GM19468 (cell line): Measurements from ENCODE around the gene ZGRF1.
A peak's percentile ranks its signal among the peaks of the same experiment; 100 is the strongest.
"Not testable (repeated sequence)": the region's sequence is repeated elsewhere in the genome, so short reads cannot be mapped to it uniquely, and the experiment has no call there.

Source experiments
- ATAC-seq: cut with Tn5 transposase; IDR thresholded peaks from one replicate; pipeline ENCODE4 v1.9.1; 2021; ENCODE audit warnings: mild to moderate bottlenecking, moderate library complexity, moderate number of reproducible peaks; ENCODE audit not compliant: unreplicated experiment; ENCODE audit errors: extremely low read depth

The ZGRF1 gene, protein sequence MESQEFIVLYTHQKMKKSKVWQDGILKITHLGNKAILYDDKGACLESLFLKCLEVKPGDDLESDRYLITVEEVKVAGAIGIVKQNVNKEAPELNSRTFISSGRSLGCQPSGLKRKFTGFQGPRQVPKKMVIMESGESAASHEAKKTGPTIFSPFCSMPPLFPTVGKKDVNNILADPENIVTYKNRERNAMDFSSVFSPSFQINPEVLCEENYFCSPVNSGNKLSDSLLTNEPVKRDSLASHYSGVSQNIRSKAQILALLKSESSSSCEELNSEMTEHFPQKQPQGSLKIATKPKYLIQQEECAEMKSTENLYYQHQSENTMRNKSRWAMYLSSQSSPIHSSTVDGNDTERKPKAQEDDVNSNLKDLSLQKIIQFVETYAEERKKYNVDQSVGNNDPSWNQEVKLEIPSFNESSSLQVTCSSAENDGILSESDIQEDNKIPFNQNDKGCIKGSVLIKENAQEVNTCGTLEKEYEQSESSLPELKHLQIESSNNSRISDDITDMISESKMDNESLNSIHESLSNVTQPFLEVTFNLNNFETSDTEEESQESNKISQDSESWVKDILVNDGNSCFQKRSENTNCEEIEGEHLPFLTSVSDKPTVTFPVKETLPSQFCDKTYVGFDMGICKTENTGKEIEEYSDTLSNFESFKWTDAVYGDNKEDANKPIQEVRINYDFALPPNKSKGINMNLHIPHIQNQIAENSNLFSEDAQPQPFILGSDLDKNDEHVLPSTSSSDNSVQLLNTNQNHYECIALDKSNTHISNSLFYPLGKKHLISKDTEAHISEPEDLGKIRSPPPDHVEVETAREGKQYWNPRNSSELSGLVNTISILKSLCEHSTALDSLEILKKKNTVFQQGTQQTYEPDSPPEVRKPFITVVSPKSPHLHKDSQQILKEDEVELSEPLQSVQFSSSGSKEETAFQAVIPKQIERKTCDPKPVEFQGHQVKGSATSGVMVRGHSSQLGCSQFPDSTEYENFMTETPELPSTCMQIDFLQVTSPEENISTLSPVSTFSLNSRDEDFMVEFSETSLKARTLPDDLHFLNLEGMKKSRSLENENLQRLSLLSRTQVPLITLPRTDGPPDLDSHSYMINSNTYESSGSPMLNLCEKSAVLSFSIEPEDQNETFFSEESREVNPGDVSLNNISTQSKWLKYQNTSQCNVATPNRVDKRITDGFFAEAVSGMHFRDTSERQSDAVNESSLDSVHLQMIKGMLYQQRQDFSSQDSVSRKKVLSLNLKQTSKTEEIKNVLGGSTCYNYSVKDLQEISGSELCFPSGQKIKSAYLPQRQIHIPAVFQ (N-terminal part only)

DNA sequence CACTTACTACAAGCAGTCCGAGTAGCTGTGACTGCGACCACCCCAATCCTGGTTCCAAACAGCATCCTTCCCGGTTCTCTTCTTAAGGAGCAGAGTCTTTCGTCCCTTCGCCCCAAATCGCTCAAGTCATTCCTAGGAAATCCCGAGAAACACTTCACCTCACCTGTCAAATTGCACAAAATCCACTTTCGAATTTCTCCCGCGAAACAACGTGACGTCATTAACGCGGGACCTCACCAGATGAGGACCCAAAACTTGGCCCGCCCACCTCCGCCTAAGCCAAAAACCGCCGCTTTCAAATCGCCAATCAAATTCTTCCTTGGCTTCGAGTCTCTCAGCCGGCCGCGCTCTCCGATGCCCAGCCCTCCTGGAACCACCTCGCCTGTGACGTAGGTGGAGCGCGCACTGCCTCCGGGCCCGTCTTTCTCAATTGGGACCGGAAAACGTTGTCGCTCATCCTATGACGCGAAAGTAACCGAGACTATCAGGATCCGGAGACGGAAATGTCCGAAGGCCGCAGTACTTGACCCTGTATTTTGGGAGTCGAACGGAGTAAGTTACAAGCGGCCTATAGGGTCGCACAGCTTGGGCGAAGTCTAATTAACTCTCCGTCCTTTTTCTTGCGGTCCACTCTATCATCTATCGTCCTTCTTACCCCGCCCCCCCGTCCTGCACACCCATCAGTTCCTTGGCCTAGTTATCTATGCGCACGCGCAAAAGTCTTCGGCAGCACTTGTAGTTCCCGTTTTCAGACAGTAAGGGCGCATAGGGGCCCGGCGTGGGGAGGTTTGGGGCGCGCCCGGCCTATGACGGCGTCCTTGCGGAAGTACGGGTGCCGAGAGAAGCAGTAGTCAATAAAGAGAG is at the start of gene ZGRF1, which contains the start of gene LARP7:
ZGRF1 (minus strand) TSS at position 222 of the 864 bp plus-strand sequence. CDS start 3,733 bp downstream, outside the sequence.
LARP7 (plus strand) TSS at position 456 of the 864 bp plus-strand sequence. CDS start 7,527 bp downstream, outside the sequence.
- ATAC-seq, result peak; percentile 84

DNA sequence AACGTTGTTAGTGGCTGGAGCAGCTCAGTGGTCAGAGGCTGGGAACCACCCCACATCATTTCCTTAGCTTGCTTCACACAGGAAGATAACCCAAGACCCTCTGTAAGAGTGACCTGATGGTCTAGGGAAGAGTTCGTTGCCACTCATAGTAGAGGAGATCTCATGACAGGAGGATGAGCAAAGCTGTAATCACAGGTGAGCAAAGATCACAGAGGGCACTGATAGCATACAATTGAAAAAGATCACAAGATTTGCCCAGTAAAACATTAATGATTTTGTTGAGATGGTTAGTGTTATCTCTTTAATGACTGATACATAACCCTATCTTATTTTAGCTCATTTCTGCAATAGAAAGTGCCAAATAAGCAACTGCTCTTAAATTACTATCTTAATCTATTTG is 44.3 kb upstream of the ZGRF1 start:
- no peak for ATAC-seq

DNA sequence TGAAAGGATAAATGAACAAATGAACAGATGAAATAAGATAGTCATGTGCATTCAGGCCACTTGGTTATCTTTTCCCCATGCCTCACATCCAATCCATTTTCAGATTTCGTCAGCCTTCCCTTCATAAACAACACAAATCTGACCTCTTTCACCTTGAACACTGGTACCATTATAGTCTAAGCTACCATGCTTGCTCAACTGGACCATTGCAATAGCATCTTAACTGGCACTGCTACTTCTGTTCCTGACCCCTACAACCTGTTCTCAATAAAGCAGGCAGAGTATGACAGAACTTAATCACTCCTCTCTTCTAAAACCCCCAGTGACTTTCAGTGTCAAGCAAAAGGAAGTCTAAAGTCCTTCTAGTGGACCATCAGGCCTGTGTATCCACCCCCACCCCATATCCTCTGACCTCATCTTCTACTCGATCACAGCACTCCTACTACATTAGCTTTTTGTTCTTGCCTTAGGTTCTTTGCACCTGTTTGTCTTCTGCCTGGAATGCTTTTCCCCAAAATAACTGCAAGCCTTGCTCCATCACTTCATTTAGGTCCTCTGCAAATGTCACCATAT is 40.9 kb upstream of the ZGRF1 start:
- no peak for ATAC-seq

DNA sequence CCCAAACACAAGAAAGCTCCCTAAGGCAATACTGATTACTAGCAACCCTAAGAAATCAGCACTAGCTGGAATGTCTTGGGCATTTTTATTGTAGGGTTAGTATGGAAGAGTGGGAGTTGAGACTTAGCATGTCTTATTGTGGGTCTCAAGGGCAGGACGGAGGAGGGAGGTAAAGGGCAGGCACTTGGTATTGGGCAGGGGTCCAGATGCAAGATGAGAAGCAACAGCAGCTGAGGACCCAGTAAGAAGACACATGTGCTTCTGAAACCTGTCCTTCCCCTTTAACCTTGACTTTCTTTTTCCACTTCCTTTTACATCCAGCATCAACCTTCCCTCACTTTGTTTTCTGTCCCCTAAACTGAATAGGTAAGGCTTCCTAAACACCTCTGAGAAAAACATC is 37.7 kb upstream of the ZGRF1 start:
- no peak for ATAC-seq

DNA sequence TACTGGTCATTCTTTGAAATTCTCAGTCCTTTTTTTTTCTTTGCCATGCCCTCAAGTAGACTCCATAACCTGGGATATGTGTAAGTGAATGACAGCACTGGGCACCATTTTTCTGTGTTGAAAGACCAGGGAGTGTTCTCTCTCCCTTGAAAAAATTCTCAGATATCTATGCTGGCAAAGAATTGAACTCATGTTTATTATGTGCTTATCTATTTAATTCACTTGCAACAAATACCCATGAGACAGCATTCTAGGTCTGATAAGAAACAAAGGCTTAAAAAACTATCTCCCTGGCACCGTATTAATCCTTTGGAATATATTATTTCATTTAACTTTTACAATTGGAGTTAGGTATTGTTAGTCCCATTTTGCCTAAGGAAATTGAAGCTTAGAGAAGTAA is 37.0 kb upstream of the ZGRF1 start:
- ATAC-seq, result no peak

DNA sequence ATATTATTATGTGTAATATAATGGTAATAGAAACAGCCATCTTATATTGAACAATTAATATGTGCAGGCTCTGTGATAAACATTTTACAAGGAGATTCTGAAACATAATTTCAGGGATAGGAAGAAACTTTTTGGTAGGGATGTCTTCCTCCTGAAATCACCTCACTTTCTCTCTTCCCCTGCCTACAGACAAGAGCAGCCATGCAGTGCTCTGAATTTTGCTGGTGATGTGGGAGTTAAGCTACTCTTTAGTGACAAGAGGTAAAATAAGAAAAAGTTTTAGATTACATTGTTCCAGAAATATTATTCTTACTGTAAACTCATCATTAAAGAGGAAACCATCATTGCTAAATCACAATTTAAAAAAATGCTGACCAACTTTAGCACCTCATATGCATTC is 36.4 kb upstream of the ZGRF1 start:
- no peak for ATAC-seq

DNA sequence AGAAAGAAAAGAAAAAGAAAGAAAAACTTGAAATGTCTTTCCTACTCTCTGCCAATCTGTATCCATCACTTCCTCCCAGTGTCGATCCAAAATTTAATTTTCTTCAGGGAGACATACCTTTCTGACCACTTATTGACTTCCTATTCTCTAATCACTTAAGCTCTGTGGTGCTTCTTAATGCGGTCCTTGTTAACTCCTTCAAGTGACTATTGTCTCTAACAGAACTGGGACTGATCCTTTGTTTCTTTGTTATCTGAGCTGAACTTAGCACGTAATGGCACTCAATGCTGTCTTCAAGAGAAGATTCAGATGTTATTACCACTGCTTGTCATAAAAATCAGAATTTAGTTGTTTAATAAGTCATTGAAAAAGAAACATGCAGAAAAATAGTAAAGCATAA is 31.4 kb upstream of the ZGRF1 start:
- no peak for ATAC-seq

DNA sequence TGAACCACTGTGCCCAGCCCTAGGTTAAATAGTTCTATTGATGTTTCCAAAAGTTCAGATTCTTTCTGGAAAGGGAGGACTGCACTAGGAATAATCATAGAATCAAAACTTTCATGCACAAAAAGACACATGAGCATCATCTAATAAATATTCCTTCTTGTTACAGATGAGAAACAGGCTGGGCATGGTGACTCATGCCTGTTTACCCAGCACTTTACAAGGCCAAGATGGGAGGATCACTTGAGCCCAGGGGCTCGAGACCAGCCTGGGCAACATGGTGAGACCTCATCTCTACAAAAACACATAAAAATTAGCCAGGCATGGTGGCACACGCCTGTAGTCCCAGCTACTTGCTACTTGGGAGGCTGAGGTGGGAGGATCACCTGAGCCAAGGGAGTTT is 27.9 kb upstream of the ZGRF1 start:
- ATAC-seq, result no peak

DNA sequence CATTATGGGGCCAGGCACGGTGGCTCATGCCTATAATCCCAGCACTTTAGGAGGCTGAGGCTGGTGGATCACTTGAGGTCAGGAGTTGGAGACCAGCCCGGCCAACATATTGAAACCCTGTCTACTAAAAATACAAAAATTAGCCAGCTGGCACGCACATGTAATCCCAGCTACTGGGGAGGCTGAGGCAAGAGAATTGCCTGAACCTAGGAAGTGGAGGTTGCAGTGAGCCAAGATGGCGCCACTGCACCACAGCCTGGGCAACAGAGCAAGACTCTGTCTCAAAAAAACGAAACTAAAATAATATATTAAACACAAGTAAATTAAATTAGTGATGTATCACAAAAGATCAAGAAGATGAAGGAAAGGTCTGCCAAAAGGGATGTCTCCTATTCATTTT is 19.4 kb upstream of the ZGRF1 start:
- not testable (repeated sequence) for ATAC-seq

DNA sequence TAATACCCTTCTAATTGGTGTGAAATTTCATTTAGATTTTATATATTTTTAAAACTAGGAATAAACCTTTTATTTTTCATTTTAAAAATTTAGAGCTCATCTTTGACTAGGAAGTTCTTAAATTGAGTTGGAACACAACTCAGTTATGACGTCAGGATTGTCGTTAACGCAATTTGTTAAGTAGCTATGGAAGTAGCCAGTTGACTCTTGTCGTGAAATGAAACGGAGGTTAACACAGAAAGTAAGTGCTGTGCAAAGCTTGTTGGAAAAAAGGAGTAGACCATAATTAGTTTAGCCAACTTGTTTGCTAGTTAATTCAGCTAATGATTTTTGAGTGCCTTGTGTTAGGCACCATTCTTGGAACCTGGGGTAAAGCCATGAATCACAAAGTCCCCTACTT is 18.6 kb upstream of the ZGRF1 start:
- ATAC-seq, result no peak

DNA sequence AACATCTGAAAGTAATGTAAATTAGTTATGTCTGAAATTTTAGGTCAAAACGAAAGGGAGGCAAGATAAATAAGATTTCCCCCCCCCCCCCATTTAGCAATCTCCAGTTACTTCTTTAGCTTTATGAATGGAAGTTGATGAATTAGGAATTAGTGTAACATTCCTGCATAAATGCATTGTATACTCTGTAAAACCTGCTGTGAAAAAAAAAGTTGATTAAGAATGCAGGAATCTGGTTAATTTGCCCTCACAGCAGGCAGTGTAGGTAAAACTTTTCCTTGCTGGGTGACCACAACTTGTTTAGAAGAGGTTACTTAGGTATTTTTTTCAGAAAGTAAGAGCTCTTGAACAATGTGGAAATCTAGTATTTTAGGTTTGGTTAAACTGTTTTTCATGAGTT is 15.5 kb upstream of the ZGRF1 start:
- no peak for ATAC-seq

DNA sequence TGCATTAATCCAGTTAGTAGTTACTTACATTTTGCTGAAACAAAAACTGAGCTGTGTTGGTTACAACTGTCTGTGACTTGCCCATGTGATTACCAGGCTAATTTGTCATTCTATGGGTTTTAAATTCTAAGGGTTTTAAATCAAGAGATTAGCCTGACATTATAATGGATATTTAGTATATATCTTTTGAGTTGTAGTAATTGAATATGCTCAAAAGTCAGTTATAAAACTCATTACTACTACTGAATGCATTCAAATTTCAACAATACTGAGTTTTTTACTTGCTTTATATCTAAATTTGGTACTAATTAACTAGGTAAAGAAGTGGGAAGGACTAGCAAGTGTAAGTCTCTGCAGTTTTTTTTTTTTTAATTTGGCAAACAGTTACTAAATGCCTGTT is 14.9 kb upstream of the ZGRF1 start:
- no peak for ATAC-seq

DNA sequence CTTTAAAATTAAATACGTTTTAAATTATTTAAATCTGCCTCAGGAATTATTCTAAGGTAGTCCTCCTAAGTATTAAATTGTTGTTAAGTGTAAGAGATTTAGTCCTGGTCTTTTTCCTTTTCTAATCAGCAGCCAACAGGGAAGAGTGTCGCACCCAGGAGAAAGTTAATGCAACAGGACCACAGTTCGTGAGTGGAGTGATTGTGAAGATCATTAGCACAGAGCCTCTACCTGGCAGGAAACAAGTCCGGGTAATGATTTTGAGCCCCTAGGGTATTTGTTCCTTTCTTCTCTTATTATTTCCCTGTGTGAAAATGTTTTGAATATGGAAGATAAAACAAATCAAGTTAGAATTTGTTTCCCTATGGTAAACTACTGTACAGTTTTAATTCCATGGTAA is 13.6 kb upstream of the ZGRF1 start:
- ATAC-seq, result no peak

DNA sequence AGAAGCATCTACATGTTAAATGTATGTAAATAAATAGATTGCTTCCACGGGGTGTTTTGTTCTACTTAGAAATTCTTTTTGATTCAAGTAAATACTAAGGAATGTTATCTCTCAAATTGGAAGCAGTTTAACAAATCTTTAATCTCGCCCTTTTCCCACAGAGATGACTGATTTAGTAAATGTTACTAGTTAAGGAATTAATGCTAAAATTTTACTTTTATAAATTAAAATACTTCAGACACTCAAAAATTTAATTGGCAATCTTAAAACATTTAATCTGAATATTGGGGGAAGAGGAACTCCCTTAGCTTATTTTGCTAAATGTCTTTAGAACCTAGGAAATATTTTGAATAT is 12.3 kb upstream of the ZGRF1 start:
- no peak for ATAC-seq

DNA sequence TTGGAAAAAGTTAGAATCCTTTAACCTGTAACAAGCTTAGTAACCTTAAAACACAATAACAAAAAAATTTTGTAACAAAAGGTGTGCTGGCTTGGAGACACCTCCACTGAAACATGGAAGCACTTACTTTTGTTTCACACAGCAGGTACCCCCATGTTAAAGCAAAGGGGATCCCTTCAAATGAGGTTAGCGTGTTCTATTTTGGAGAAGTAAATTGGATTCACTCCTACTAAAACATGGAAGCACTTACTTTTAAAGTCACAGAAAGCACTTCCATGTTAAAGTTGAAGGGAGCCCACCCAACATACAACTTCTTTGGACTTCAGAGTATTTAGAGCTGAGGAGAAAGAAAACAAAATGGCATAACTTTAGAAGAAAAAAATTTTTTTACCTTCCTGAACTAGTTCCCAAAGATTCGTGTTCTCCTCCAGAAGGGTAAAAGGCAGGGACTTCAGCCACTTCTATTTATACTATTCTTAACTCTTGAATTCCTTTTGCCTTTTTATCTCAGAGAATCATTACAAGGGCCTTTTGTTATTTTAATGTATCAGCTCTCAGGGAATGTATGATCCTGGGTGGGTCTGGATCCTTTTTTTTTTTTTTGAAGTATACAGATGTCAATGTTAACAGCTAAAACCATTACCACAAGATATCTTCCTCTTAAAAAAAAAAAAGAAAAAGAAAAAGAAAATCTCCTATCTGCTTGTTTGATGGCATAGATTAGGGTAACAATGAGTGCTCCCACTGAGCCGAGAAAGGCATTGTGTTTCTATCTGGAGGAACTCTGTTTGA is 11.8 kb upstream of the ZGRF1 start:
- no peak for ATAC-seq

DNA sequence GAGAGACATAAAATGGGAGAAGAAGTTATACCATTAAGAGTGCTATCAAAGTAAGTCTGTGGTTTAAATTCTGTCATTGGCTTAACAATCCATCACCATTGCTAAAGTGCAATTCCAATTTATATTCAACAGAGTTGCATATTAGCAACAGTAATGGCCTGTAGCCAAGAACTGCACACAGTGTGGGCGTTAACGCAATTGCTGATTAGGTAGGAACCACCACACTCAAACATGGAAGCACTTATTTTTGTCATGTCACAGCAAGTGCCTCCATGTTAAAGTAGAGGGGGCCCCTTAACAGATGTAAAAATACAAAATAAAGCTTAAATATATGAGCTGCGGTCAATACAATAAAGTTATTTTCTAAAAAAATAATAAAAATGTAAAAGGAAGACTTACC is 11.1 kb upstream of the ZGRF1 start:
- ATAC-seq, result no peak

DNA sequence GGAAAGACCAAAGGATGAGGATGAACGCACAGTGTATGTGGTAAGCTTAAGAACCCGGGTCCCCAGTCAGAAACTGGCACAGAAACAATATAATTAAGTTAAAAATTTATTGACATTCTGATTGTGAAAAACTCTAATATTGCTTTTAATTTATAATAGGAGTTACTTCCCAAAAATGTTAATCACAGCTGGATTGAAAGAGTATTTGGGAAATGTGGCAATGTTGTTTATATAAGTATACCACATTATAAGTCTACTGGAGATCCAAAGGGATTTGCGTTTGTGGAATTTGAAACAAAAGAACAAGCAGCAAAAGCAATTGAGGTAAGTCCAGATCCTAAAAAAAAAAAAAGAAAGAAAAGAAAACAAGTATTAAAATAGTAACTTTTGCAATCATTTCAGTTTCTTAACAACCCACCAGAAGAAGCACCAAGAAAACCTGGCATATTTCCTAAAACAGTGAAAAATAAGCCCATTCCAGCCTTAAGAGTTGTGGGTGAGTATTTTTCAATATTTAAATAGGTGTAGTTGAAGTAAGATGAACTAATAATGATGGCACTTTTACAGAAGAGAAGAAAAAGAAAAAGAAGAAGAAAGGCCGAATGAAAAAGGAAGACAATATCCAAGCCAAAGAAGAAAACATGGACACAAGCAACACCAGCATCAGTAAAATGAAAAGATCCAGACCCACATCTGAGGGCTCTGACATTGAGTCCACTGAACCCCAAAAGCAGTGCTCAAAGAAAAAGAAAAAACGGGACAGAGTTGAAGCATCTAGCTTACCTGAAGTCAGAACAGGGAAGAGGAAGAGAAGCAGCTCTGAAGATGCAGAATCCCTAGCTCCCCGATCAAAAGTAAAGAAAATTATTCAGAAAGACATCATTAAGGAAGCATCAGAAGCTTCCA is 10.2 kb upstream of the ZGRF1 start:
- ATAC-seq, result no peak
